ENCODE measurements around the gene KIF1A. TPM values are rescaled to one million over a fixed set of nuclear protein-coding genes. Genes with fewer than 3 reads are reported as not detected.

Gene KIF1A
- total and polyA plus RNA-seq, 2 of the 13 experiments (the other 11 are each of a cell fraction or from before 2014, with no cell fraction given), result 0.01 TPM; not detected in 1

DNA sequence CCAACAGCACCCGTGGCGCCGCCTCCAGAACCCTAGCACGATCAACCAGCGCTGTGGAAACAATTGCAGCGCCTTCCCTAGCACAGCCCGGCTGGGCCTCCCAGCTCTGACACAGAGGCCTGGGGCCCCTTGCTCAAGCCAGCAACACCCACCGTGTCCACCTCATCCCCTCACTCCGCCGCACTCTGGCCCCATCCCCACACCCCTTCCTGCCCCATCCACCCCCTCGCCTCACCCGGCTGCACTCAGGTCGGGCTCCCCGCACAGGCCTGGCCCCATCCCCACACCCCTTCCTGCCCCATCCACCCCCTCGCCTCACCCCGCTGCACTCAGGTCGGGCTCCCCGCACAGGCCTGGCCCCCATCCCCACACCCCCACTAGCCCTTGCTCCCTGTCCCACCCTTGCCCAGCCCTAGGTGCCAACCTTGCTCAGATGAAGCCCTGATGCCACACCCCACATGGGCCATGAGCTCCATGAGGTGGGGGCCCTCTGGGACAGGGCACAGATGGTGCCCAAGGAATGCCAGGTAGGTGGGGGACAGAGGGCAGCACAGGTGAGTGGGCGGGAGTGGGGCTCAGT lies 28.7 kb downstream of the KIF1A start:
- Histone ChIP-seq H3K4me3 (replicated peaks in 1 of 3; ENCODE audit: insufficient read depth in 1 of 3, low read depth in 2 of 3, low read length in 3 of 3) (no peak overlapping the region), H3K79me2 (ENCODE audit: insufficient read depth, low read length) (no peaks in the 10 kb centered on the region), H3K27me3 (ENCODE audit: control insufficient read depth in 1 of 2, insufficient read depth in 2 of 2, low read length in 2 of 2) (peaks cover 24 to 81% of the 10 kb centered on the region in 2 experiments), H3K9me3 (ENCODE audit: low read length) (no peaks in the 10 kb centered on the region), H2AFZ (ENCODE audit: low read length) (no peak overlapping the region), H4K20me1 (ENCODE audit: insufficient read depth, low read length) (no peaks in the 10 kb centered on the region; the same call in 1 of the 2 replicates), H3K4me2 (ENCODE audit: low read depth, low read length) (no peak overlapping the region), H3K9ac (ENCODE audit: insufficient read depth, low read depth, low read length) (no peak overlapping the region), H3K36me3 (replicated peaks in 1 of 2; ENCODE audit: control insufficient read depth in 1 of 2, insufficient read depth in 2 of 2, low read length in 2 of 2) (no peaks in the 10 kb centered on the region), H3K4me1 (ENCODE audit: insufficient read depth, low read length) (peaks cover 19% of the 10 kb centered on the region), H3K27ac (ENCODE audit: extremely low read length, insufficient read depth, low read length) (no peak overlapping the region)
- TF ChIP-seq SRSF4 (IDR thresholded peaks at IDR 0.05; ENCODE audit: low read depth, low read length, poor library complexity, severe bottlenecking), result no peak
- TF ChIP-seq RBAK (CRISPR knock-in tag; IDR thresholded peaks at IDR 0.05), result no peak
- no peak for TF ChIP-seq ZNF292 (CRISPR knock-in tag; IDR thresholded peaks at IDR 0.05; ENCODE audit: borderline replicate concordance, low read depth)
- no peak for TF ChIP-seq MTA3 (CRISPR knock-in tag; IDR thresholded peaks at IDR 0.05)
- TF ChIP-seq ZNF124 (CRISPR knock-in tag; IDR thresholded peaks at IDR 0.05), result no peak
- intact Hi-C loops (cut with micrococcal nuclease; ENCODE audit: unreplicated experiment) (no loop called here), in situ Hi-C loops (cut with HindIII; ENCODE audit: extremely low pct_ligation_motif_present, low pct_unique_long_range_greater_than_20kb) (no loop called here)
- 55% methylated on average over 15 of the region's 19 CpGs for WGBS (ENCODE audit: low lambda C conversion rate)
- POLR2A ChIA-PET, result no interaction called here
- ATAC-seq (no peak), FAIRE-seq (no peak), DNase-seq (ENCODE audit: low spot score) (no peak)
- BruUV-seq (replicated peaks), result no TSS peak
- CTCF ChIA-PET (ENCODE audit: low intra/inter-chr PET ratio, low total read pairs), result no interaction called here

- no peak overlapping the region for H2AFZ ChIP-seq (ENCODE audit: low read length)
- ChIA-PET CTCF (ENCODE audit: low intra/inter-chr PET ratio, low total read pairs) (no interaction called here), POLR2A (no interaction called here)
- ATAC-seq (no peak), FAIRE-seq (no peak), DNase-seq (ENCODE audit: low spot score) (no peak)
- H3K4me2 ChIP-seq (ENCODE audit: low read depth, low read length), result no peak overlapping the region
- no TSS peak for BruUV-seq (replicated peaks)
- WGBS (ENCODE audit: low lambda C conversion rate), result 46% methylated on average over 10 of the region's 21 CpGs
- H3K79me2 ChIP-seq (ENCODE audit: insufficient read depth, low read length), result no peaks in the 10 kb centered on the region
- in situ Hi-C loops (cut with HindIII; ENCODE audit: extremely low pct_ligation_motif_present, low pct_unique_long_range_greater_than_20kb), result no loop called here
- H3K4me3 ChIP-seq (replicated peaks in 1 of 3; ENCODE audit: insufficient read depth in 1 of 3, low read depth in 2 of 3, low read length in 3 of 3), result no peak overlapping the region
- H3K36me3 ChIP-seq (replicated peaks in 1 of 2; ENCODE audit: control insufficient read depth in 1 of 2, insufficient read depth in 2 of 2, low read length in 2 of 2), result no peaks in the 10 kb centered on the region
- intact Hi-C loops (cut with micrococcal nuclease; ENCODE audit: unreplicated experiment), result no loop called here
- no peak overlapping the region for H3K9ac ChIP-seq (ENCODE audit: insufficient read depth, low read depth, low read length)
- H4K20me1 ChIP-seq (ENCODE audit: insufficient read depth, low read length), result no peaks in the 10 kb centered on the region; the same call in 1 of the 2 replicates
- H3K4me1 ChIP-seq (ENCODE audit: insufficient read depth, low read length), result peaks cover 19% of the 10 kb centered on the region
- no peaks in the 10 kb centered on the region for H3K9me3 ChIP-seq (ENCODE audit: low read length)
- H3K27me3 ChIP-seq (ENCODE audit: control insufficient read depth in 1 of 2, insufficient read depth in 2 of 2, low read length in 2 of 2), result peaks cover 21 to 74% of the 10 kb centered on the region in 2 experiments
- H3K27ac ChIP-seq (ENCODE audit: extremely low read length, insufficient read depth, low read length), result no peak overlapping the region
- TF ChIP-seq PBX2 (CRISPR knock-in tag; IDR thresholded peaks at IDR 0.05) (no peak), JUND (CRISPR knock-in tag; IDR thresholded peaks at IDR 0.05) (no peak), ZBTB3 (CRISPR knock-in tag; IDR thresholded peaks at IDR 0.05; ENCODE audit: borderline replicate concordance, low read depth) (no peak), ZNF773 (CRISPR knock-in tag; IDR thresholded peaks at IDR 0.05; ENCODE audit: borderline replicate concordance) (no peak)
- TF ChIP-seq, protein P1, sequence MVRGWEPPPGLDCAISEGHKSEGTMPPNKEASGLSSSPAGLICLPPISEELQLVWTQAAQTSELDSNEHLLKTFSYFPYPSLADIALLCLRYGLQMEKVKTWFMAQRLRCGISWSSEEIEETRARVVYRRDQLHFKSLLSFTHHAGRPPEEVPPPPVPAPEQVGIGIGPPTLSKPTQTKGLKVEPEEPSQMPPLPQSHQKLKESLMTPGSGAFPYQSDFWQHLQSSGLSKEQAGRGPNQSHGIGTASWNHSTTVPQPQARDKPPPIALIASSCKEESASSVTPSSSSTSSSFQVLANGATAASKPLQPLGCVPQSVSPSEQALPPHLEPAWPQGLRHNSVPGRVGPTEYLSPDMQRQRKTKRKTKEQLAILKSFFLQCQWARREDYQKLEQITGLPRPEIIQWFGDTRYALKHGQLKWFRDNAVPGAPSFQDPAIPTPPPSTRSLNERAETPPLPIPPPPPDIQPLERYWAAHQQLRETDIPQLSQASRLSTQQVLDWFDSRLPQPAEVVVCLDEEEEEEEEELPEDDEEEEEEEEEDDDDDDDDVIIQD (CRISPR knock-in tag; IDR thresholded peaks at IDR 0.05; ENCODE audit: low read depth), result no peak
Observed at GRCh38 chr2:240790370-240791220, 29.4 kb downstream of the KIF1A start.
